HG03442 (cell line): ENCODE data around the gene LENG1.

ENCODE experiments used
- ATAC-seq: cut with Tn5 transposase; IDR thresholded peaks from one replicate; pipeline ENCODE4 v1.9.1; 2021; ENCODE audit warnings: mild to moderate bottlenecking, moderate library complexity; ENCODE audit not compliant: unreplicated experiment

The LENG1 gene

GRCh38 chr19:54142166-54142780, 17.2 kb downstream of the LENG1 start:
- ATAC-seq, result no peak

- ATAC-seq, result no peak
These were observed 18.2 kb downstream of the LENG1 start for GRCh38 chr19:54141356-54141755.

GRCh38 chr19:54138489-54139256, 20.8 kb downstream of the LENG1 start:
- no peak for ATAC-seq

- no peak for ATAC-seq
These were observed 21.6 kb downstream of the LENG1 start, which contains the start of gene CNOT3 for GRCh38 chr19:54137699-54138488. TSS of gene CNOT3 (plus strand) at chr19:54137762. CDS start at chr19:54142979, 5,217 bp downstream.

GRCh38 chr19:54136864-54137698, 22.4 kb downstream of the LENG1 start:
- peak; percentile 73 for ATAC-seq

- ATAC-seq, result no peak
These were observed 23.2 kb downstream of the LENG1 start for GRCh38 chr19:54136086-54136863.

GRCh38 chr19:54133957-54134590, 25.4 kb downstream of the LENG1 start:
- ATAC-seq, result no peak

- ATAC-seq, result no peak
These were observed 26.1 kb downstream of the LENG1 start for GRCh38 chr19:54133312-54133956.

- no peak for ATAC-seq
These were observed 29.9 kb downstream of the LENG1 start for GRCh38 chr19:54129617-54129996.

GRCh38 chr19:54128796-54129616, 30.5 kb downstream of the LENG1 start:
- ATAC-seq, result no peak

- no peak for ATAC-seq
These were observed 31.1 kb downstream of the LENG1 start for GRCh38 chr19:54128441-54128725.

- ATAC-seq, result no peak
These were observed 31.7 kb downstream of the LENG1 start for GRCh38 chr19:54127688-54128440.

GRCh38 chr19:54125713-54126112, 33.8 kb downstream of the LENG1 start:
- ATAC-seq, result no peak

- no peak for ATAC-seq
These were observed 35.1 kb downstream of the LENG1 start for GRCh38 chr19:54124393-54124792.

GRCh38 chr19:54123682-54124081, 35.8 kb downstream of the LENG1 start:
- no peak for ATAC-seq

GRCh38 chr19:54121259-54121658, 38.3 kb downstream of the LENG1 start:
- no peak for ATAC-seq
